ENCODE results near the gene PIGR.

Gene PIGR

DNA sequence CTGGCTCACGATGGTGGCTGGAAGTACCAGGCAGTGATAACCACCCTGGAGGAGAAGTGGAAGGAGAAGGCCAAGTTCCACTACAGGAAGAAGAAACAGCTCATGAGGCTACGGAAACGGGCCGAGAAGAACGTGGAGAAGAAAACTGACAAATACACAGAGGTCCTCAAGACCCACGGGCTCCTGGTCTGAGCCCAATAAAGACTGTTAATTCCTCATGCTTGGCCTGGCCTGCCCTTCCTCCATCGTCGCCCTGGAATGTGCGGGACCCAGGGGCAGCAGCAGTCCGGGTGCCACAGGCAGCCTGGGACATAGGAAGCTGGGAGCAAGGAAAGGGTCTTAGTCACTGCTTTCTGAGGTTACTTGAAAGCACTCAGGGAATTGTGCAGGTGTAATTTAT, 38.2 kb downstream of the PIGR start:
- ATAC-seq = no peak
- TF ChIP-seq PPARA (CRISPR knock-in tag; IDR thresholded peaks at IDR 0.05; ENCODE audit: borderline replicate concordance) = no peak
- TF ChIP-seq ZNF565 (CRISPR knock-in tag; conservative IDR thresholded peaks at IDR 0.05; ENCODE audit: low read depth) = no peak
- TF ChIP-seq ZFP3 (CRISPR knock-in tag; IDR thresholded peaks at IDR 0.05) = no peak
- TF ChIP-seq, protein P1, sequence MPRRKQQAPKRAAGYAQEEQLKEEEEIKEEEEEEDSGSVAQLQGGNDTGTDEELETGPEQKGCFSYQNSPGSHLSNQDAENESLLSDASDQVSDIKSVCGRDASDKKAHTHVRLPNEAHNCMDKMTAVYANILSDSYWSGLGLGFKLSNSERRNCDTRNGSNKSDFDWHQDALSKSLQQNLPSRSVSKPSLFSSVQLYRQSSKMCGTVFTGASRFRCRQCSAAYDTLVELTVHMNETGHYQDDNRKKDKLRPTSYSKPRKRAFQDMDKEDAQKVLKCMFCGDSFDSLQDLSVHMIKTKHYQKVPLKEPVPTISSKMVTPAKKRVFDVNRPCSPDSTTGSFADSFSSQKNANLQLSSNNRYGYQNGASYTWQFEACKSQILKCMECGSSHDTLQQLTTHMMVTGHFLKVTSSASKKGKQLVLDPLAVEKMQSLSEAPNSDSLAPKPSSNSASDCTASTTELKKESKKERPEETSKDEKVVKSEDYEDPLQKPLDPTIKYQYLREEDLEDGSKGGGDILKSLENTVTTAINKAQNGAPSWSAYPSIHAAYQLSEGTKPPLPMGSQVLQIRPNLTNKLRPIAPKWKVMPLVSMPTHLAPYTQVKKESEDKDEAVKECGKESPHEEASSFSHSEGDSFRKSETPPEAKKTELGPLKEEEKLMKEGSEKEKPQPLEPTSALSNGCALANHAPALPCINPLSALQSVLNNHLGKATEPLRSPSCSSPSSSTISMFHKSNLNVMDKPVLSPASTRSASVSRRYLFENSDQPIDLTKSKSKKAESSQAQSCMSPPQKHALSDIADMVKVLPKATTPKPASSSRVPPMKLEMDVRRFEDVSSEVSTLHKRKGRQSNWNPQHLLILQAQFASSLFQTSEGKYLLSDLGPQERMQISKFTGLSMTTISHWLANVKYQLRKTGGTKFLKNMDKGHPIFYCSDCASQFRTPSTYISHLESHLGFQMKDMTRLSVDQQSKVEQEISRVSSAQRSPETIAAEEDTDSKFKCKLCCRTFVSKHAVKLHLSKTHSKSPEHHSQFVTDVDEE (CRISPR knock-in tag; IDR thresholded peaks at IDR 0.05) = no peak
- no peak for TF ChIP-seq ISL1 (CRISPR knock-in tag; IDR thresholded peaks at IDR 0.05)
- TF ChIP-seq ZFP30 (CRISPR knock-in tag; IDR thresholded peaks at IDR 0.05) = no peak
- TF ChIP-seq, protein P2, sequence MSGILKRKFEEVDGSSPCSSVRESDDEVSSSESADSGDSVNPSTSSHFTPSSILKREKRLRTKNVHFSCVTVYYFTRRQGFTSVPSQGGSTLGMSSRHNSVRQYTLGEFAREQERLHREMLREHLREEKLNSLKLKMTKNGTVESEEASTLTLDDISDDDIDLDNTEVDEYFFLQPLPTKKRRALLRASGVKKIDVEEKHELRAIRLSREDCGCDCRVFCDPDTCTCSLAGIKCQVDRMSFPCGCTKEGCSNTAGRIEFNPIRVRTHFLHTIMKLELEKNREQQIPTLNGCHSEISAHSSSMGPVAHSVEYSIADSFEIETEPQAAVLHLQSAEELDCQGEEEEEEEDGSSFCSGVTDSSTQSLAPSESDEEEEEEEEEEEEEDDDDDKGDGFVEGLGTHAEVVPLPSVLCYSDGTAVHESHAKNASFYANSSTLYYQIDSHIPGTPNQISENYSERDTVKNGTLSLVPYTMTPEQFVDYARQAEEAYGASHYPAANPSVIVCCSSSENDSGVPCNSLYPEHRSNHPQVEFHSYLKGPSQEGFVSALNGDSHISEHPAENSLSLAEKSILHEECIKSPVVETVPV (CRISPR knock-in tag; IDR thresholded peaks at IDR 0.05) = no peak

DNA sequence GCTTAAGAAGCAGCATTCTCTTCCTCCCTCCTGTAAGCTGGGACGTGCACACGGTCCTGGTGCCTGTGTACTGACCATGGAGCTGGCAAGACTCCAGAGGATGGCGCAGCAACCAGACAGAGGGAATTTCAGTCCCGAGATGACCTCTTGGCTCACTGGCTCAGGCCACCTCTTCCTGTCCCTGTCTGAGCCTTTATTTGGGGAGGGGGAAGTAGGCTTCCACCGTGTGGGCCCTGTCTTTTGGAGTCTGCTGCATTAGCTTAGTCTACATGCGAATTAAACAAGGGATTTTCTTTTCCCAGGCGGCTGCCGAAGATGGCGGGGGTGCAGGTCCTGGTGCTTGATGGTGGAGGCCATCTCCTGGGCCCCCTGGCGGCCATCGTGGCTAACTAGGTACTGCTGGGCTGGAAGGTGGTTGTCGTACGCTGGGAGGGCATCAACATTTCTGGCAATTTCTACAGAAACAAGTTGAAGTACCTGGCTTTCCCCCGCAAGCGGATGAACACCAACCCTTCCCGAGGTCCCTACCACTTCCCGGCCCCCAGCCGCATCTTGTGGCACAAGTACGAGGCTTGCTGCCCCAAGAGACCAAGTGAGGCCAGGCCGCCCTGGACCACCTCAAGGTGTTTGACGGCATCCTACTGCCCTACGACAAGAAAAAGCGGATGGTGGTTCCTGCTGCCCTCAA, 38.8 kb downstream of the PIGR start:
- TF ChIP-seq TOX (CRISPR knock-in tag; IDR thresholded peaks at IDR 0.05; ENCODE audit: borderline replicate concordance) = no peak

DNA sequence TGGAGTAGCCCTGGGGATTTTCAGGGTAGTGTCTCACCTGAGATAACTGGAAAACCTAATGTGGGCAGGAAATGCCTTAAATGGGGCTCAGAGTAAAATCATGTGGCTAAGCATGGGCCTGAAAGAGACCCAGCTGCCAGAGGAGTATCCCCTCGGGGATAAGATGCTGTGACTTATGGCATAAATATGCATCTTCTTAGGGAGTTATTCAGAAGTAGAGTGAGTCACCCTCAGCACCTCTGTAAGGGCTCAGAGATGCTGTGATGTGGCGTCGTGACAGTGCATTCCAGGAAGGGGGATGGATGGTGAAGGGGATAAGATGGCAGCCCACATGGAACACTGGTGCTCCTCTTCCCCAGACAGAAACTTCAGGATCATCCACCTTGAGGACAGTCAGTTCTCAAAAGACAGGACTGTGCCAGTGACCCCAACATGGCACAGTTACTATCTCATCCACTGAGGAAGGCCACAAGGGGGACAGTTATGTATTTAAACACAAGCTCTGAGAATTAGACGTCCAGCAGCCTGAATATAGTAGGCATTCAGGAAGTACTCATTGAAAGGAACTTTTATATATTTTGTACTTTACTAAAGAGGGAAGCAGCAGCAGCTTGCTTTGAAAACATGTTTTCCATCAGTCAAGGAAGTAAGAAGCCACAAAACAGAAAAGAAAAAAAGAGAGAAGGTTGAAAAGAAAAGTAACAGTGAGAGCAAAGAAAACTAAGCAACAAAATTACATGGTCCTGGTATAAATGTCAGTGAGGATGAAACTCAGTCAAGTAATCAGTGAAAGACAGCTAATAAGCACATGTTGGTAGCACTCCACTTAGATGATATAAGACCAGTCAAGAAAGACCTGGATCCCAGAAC, 40.7 kb downstream of the PIGR start:
- TF ChIP-seq CREB5 (CRISPR knock-in tag; IDR thresholded peaks at IDR 0.05; ENCODE audit: low read depth) (no peak), RARB (CRISPR knock-in tag; IDR thresholded peaks at IDR 0.05) (no peak), ZNF8 (CRISPR knock-in tag; IDR thresholded peaks at IDR 0.05) (no peak), ISL1 (CRISPR knock-in tag; IDR thresholded peaks at IDR 0.05) (no peak)
- peak; percentile 47 for ATAC-seq

More for the DNA sequence above, 38.8 kb downstream of the PIGR start:
- ATAC-seq = no peak

- no peak for ATAC-seq
- TF ChIP-seq PPARA (CRISPR knock-in tag; IDR thresholded peaks at IDR 0.05; ENCODE audit: borderline replicate concordance) = no peak
- TF ChIP-seq SNAI2 (CRISPR knock-in tag; IDR thresholded peaks at IDR 0.05) = no peak
- TF ChIP-seq TCF4 (CRISPR knock-in tag; IDR thresholded peaks at IDR 0.05; ENCODE audit: borderline replicate concordance) = no peak
- no peak for TF ChIP-seq CSDC2 (CRISPR knock-in tag; IDR thresholded peaks at IDR 0.05)
- no peak for TF ChIP-seq ESRRG (CRISPR knock-in tag; IDR thresholded peaks at IDR 0.05)
These were observed 41.7 kb downstream of the PIGR start for GRCh38 chr1:206904423-206905142.

GRCh38 chr1:206903687-206904086, 42.6 kb downstream of the PIGR start:
- no peak for ATAC-seq
- TF ChIP-seq ZNF8 (CRISPR knock-in tag; IDR thresholded peaks at IDR 0.05) = no peak
- TF ChIP-seq ESRRG (CRISPR knock-in tag; IDR thresholded peaks at IDR 0.05) = no peak
- TF ChIP-seq, protein P1 (CRISPR knock-in tag; IDR thresholded peaks at IDR 0.05) = no peak

All from SK-N-SH treated with all-trans-retinoic acid at 6 μM for 48 hours (cell line).